ENCODE measurements around the gene S1PR4.

- TF ChIP-seq CTCF (IDR thresholded peaks at IDR 0.05) (no peak), E2F1 (CRISPR knock-in tag; IDR thresholded peaks at IDR 0.05) (no peak), HMGXB4 (CRISPR knock-in tag; IDR thresholded peaks at IDR 0.05) (no peak), MAX (CRISPR knock-in tag; IDR thresholded peaks at IDR 0.05) (no peak), JUN (CRISPR knock-in tag; IDR thresholded peaks at IDR 0.05) (no peak), IRF1 (CRISPR knock-in tag; IDR thresholded peaks at IDR 0.05) (no peak), ATF2 (CRISPR knock-in tag; IDR thresholded peaks at IDR 0.05; ENCODE audit: borderline replicate concordance, low read depth) (no peak), GTF2I (CRISPR knock-in tag; conservative IDR thresholded peaks at IDR 0.05) (no peak), NR3C1 (CRISPR knock-in tag; conservative IDR thresholded peaks at IDR 0.05; ENCODE audit: low read depth) (no peak), STAT6 (CRISPR knock-in tag; conservative IDR thresholded peaks at IDR 0.05; ENCODE audit: low read depth) (no peak), ZNF219 (CRISPR knock-in tag; IDR thresholded peaks at IDR 0.05; ENCODE audit: borderline replicate concordance) (no peak), E2F5 (CRISPR knock-in tag; IDR thresholded peaks at IDR 0.05) (no peak), TP53 (CRISPR knock-in tag; IDR thresholded peaks at IDR 0.05) (no peak), KAT7 (CRISPR knock-in tag; IDR thresholded peaks at IDR 0.05; ENCODE audit: borderline replicate concordance) (no peak)
These were observed 50.8 kb downstream of the S1PR4 start for GRCh38 chr19:3229346-3229743.
